Measurements from ENCODE around the gene CSK.

GRCh38 chr15:74791667-74792066 lies 9.8 kb downstream of the CSK start:
- no peak for TF ChIP-seq CTCF (IDR thresholded peaks at IDR 0.05; ENCODE audit: low read depth, low read length)
- no peak for TF ChIP-seq POLR2A (IDR thresholded peaks at IDR 0.05; ENCODE audit: extremely low read depth, insufficient read length)

Measured in NB4 (cell line).